Epidermal melanocyte (primary cell): ENCODE measurements around the gene C3.
A peak's percentile ranks its signal among the peaks of the same experiment; 100 is the strongest.
"Not testable (repeated sequence)": the region's sequence is repeated elsewhere in the genome, so short reads cannot be mapped to it uniquely, and the experiment has no call there.

Experiments used
- DNase-seq: peaks from one replicate; pipeline ENCODE4 v3.0.0; 2011; ENCODE audit warnings: low spot score; ENCODE audit not compliant: insufficient read length

C3 gene

DNA sequence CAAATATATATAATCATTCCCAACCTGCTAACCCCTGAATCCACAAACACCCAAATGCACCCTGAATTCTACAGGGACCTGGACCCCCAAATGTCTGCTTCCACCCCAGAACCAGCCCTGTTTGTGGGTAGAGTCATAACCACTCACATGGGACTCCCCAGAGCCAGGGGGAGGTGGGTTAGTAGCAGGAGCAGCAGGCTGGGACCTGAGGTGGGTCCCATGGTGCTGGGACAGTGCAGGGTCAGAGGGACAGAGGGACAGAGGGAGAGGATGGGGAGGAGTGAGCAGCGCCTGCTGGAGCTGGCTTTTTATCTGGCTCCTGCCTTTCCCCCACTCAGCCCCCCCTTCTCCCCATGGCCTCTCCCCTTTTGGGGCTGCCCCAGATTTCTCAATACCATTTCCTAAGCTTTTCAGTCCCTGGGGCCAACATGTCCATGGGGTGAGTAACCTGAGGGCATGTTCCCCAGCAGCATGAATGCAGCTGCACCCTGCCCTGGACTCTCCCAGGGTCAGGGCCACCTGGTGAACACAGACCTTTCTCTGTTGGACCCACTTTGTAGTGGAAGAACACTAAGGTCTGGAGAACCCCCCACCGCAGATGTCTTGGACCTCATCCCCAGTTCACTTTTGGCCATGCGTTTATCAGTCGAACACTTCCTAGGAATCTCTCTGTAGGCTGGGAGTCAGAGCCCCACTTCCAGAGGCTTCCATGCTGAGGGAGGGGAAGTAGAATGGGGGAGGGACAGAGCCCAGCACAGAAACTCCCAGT is at the start of gene C3:
C3 (minus strand) TSS at position 282 of the 769 bp plus-strand sequence; CDS start at position 221, 61 bp downstream.
- peak; percentile 67 for DNase-seq

DNA sequence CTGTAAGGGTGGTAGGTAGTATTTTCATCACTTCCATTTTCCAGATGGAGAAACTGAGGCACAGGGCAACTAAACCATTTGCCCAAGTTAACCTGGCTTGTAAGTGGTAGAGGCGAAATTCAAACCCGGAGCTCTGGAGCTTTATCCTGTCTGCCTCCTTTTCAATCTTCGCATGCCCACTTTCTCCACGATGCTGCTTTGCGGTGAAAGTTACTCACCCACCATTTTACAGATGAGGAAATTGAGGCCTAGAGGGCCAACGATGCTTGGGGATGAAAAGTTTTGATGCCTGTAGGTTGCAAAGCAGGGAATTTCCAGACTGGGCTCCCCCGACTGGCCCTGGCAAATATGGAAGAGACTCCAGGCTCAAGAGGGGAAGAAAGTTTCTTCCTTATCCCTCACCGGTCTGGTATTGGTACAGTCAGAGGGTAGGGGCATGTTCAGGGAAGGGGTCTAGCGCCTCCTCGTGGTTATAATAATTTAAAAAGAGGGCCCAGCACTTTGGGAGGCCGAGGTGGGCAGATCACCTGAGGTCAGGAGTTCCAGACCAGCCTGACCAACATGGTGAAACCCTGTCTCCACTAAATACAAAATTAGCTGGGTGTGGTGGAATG is 48.7 kb upstream of the C3 start:
- DNase-seq, result no peak

DNA sequence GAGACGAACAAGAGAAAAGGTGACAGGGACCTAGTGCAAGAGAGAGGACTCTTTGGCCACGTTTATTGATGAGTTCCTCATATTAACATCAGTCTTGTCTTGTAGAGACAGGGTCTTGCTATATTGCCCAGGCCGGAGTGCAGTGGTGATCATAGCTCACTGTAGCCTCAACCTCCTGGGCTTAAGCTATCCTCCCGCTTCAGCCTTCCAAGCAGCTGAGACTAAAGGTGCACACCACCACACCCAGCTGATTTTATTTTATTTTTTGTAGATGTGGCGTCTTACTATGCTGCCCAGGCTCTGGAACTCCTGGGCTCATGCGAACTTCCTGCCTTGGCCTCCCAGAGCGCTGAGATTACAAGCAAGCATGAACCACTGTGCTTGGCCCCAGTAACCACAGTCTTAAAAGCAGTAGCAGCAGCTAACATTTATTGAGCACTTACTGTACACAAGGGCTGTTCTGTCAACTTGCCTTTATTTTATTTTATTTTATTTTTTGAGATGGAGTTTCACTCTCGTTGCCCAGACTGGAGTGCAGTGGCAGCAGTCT is 47.9 kb upstream of the C3 start:
- no peak for DNase-seq

GRCh38 chr19:6767357-6768235 is 47.1 kb upstream of the C3 start, which contains the start of gene SH2D3A:
TSS of gene SH2D3A (minus strand) at chr19:6767435. CDS start at chr19:6763748, 3,687 bp downstream.
- DNase-seq, result no peak

- no peak for DNase-seq
Measured at GRCh38 chr19:6767081-6767356, 46.6 kb upstream of the C3 start.

GRCh38 chr19:6766357-6767080 is 46.1 kb upstream of the C3 start:
- DNase-seq, result no peak

DNA sequence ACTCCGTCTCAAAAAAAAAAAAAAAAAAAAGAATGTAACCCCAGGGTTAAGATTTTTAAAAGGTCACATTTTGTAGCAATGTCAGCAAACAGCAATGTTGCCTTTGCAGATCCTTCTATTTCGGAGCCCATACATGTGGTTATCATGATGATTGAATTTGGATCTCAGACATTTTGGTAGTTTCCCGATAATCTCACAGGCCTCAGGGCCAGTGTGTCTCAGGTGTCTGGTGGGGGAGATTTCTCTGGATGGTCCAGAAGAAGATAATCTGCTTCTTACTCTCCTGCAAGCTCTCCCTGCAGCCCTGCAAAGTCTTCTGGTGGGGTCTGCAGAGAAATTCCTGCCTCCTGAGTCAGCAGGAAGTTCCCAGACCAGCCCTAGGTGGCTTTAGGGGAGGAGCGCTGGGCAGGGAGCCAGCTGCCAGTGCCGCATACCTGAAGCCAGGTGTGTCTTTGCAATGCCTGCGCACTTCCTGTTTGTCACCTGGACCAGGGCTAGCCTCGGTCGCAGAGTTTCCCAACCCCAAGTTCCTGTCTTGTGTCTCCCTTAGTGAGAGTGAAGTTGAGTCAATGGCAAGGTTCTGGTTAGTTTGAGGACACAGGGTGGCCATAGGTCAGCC is 45.4 kb upstream of the C3 start:
- no peak for DNase-seq

GRCh38 chr19:6762253-6762797 is 41.9 kb upstream of the C3 start:
- not testable (repeated sequence) for DNase-seq

DNA sequence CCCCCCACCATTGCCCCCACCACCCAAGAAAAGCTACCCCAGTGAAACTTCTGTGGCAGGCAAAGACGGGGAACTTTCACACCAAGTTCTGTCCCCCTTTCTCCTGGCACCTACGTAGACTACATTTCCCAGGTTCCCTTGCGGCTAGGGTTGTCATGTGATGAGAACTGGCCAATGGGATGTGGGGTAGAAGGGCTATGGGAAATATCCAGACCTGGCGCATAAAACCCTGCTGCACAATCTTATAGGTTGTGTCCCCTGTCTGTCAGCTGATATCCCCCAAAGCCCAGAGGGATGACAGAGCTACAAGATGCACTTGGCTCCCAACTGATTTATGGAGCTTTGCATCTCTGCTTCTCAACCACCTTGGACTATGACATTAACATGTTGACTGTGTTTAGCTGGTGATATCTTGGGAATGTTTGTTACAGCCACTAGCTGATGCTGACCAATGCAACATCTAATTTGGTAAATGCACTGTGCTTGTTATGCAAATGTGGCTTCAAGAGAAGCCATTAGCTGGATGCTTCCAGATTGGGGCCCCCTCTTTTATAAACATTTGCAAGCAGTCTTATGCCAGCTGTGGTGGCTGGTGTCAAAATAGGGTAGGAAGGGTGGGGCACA is 40.7 kb upstream of the C3 start:
- DNase-seq, result no peak

- DNase-seq, result no peak
Measured at GRCh38 chr19:6760606-6761005, 40.2 kb upstream of the C3 start.

GRCh38 chr19:6754653-6755463 is 34.4 kb upstream of the C3 start:
- DNase-seq, result no peak

GRCh38 chr19:6754136-6754535 is 33.7 kb upstream of the C3 start:
- DNase-seq, result no peak

GRCh38 chr19:6753178-6754031 is 33.0 kb upstream of the C3 start:
- DNase-seq, result peak; percentile 57

DNA sequence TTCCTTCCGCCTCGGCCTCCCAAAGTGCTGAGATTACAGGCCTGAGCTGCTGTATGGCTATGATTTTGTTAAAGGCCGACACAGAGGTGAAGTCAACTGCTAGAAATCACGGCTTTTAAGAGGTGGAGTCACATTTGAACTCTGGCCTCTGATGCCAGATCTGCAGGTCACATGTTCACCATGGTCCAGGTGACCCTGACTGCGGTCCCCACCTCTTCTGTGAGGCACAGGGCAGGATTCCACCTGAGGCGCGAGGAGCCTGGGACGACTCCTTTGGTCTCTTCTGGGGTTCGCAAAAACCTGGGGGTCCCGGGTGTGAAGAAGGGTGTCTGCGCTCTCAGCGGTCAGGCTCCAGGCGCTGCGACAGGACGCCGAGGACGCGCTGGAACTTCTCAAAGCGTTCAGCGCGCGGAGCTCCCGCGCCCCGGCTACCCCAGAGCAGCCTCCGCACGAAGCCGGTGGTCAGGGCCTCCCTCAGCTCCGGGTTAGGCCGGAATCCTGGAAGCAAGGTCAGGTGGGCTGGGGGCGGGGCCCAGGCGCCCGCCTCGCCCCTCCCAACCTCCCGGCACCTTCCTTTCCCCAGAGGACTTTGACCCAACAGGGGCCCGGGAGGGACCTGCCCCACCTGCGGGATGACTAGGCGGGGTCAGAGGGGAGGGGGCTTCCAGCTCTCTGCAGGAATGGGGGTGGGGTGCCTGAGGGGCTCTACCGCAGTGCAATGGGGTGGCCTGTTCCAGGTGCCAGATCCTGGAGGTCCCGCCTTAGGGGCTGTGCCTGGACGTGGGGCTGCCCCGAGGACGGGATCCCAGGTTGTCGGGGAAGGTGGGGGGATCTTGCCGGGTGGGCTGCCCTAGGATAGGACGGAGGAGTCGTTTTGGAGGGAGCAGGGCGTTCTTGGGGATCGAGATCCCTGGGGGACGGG is 32.1 kb upstream of the C3 start:
- no peak for DNase-seq

- no peak for DNase-seq
Measured at GRCh38 chr19:6751189-6751588, 30.7 kb upstream of the C3 start.

DNA sequence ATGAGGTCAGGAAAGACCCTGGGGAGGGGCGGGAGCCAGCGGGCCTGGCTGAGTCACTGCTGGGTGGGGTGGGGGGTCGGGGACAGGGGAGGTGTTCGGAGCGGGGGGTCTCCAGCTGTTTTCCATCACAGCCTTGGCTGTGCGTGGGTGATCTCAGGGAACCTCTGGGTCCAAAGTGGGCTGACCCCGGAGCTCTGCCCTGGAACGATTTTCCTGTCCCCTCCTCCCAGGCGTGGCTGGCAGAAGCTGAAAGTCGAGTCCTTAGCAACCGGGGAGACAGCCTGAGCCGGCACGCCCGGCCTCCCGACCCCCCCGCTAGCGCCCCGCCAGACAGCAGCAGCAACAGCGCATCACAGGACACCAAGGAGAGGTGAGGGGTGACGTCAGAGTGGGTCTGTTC is 29.6 kb upstream of the C3 start:
- DNase-seq, result no peak

- not testable (repeated sequence) for DNase-seq
Measured at GRCh38 chr19:6748543-6748942, 28.1 kb upstream of the C3 start.
